Measurements from ENCODE around the gene FBN1.

- TF ChIP-seq CTCF (conservative IDR thresholded peaks at IDR 0.05) (no peak), ZFX (IDR thresholded peaks at IDR 0.05) (no peak)
Observed at GRCh38 chr15:48654801-48655200, 9.3 kb upstream of the FBN1 start.

Data from C4-2B (cell line).